ENCODE results near the gene YIPF6. TPM values are rescaled to one million over a fixed set of nuclear protein-coding genes. Genes with fewer than 3 reads are reported as not detected.

Gene YIPF6
- total RNA-seq, 1 experiment from 2014 or later = 43.3 TPM

DNA sequence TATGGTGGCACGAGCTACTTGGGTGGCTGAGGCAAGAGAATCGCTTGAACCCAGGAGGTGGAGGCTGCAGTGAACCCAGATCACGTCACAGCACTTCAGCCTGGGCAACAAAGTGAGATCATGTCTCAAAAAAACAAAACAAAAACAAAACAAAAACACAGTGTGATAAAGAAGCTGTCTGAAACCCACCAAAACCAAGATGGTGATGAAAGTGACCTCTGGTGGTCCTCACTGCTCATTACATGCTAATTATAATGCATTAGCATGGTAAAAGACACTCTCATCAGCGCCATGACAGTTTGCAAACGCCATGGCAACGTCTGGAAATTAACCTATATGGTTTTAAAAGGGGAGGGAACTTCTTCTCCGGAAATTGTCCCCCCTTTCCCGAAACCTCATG, 36.2 kb upstream of the YIPF6 start (continued):
- TF ChIP-seq POLR2AphosphoS5 (IDR thresholded peaks at IDR 0.05; ENCODE audit: low read depth, low read length) = no peak

DNA sequence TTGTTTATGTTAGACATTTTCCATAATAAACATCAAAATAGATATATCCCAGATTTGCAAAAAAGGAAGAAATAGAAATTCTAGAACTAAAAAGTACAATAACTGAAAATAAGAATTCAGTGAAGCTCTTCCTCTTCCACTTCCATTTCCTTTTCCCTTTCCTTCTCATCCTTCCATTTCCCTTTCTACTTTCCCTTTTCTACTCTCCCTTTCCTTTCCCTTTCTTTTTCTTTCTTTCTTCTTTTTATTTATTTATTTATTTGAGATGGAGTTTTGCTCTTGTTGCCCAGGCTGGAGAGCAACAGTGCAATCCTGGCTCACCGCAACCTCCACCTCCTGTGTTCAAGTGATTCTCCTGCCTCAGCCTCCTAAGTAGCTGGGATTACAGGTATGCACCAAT, 35.0 kb upstream of the YIPF6 start:
- no peak overlapping the region for H3K27ac ChIP-seq (ENCODE audit: low read depth, low read length)
- no peaks in the 10 kb centered on the region for H3K27me3 ChIP-seq (ENCODE audit: insufficient read depth, low read length)
- no peaks in the 10 kb centered on the region for H3K36me3 ChIP-seq (ENCODE audit: control insufficient read depth in 1 of 2, insufficient read depth in 2 of 2, low read length in 2 of 2)
- peaks cover 0 to 8% of the 10 kb centered on the region in 2 experiments; a peak in 2 of 4 replicates for H3K4me1 ChIP-seq (ENCODE audit: control insufficient read depth in 1 of 2, insufficient read depth in 2 of 2, low read length in 2 of 2)
- no peak overlapping the region for H3K9ac ChIP-seq (ENCODE audit: low read length)
- H2AFZ ChIP-seq (ENCODE audit: low read depth, low read length, poor library complexity, severe bottlenecking) = no peak overlapping the region
- TF ChIP-seq CBX3 (IDR thresholded peaks at IDR 0.05; ENCODE audit: low read depth) (no peak), EZH2 (IDR thresholded peaks at IDR 0.05) (no peak), SRF (IDR thresholded peaks at IDR 0.05; ENCODE audit: low read depth) (no peak), YY1 (IDR thresholded peaks at IDR 0.05; ENCODE audit: extremely low read depth, insufficient replicate concordance, low read depth, low read length) (no peak), ZFX (IDR thresholded peaks at IDR 0.05) (no peak)
- TF ChIP-seq, protein P1, sequence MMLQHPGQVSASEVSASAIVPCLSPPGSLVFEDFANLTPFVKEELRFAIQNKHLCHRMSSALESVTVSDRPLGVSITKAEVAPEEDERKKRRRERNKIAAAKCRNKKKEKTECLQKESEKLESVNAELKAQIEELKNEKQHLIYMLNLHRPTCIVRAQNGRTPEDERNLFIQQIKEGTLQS (IDR thresholded peaks at IDR 0.05) = no peak
- TF ChIP-seq, protein P2, sequence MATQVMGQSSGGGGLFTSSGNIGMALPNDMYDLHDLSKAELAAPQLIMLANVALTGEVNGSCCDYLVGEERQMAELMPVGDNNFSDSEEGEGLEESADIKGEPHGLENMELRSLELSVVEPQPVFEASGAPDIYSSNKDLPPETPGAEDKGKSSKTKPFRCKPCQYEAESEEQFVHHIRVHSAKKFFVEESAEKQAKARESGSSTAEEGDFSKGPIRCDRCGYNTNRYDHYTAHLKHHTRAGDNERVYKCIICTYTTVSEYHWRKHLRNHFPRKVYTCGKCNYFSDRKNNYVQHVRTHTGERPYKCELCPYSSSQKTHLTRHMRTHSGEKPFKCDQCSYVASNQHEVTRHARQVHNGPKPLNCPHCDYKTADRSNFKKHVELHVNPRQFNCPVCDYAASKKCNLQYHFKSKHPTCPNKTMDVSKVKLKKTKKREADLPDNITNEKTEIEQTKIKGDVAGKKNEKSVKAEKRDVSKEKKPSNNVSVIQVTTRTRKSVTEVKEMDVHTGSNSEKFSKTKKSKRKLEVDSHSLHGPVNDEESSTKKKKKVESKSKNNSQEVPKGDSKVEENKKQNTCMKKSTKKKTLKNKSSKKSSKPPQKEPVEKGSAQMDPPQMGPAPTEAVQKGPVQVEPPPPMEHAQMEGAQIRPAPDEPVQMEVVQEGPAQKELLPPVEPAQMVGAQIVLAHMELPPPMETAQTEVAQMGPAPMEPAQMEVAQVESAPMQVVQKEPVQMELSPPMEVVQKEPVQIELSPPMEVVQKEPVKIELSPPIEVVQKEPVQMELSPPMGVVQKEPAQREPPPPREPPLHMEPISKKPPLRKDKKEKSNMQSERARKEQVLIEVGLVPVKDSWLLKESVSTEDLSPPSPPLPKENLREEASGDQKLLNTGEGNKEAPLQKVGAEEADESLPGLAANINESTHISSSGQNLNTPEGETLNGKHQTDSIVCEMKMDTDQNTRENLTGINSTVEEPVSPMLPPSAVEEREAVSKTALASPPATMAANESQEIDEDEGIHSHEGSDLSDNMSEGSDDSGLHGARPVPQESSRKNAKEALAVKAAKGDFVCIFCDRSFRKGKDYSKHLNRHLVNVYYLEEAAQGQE (IDR thresholded peaks at IDR 0.05; ENCODE audit: low read depth) = no peak
- H3K79me2 ChIP-seq (ENCODE audit: insufficient read depth, low read length) = no peaks in the 10 kb centered on the region
- ChIA-PET POLR2A (no interaction called here), RAD21 (ENCODE audit: low non-redundant PET in 1 of 2, low total read pairs in 2 of 2, uncharacterized antibody in 2 of 2, unreplicated experiment in 2 of 2) (no interaction called here), CTCF (no interaction called here)
- no peak overlapping the region for H3K4me3 ChIP-seq (replicated peaks in 1 of 2; ENCODE audit: low read depth in 1 of 2, low read length in 2 of 2)
- no peaks in the 10 kb centered on the region for H3K9me3 ChIP-seq (ENCODE audit: control insufficient read depth in 1 of 2, insufficient read depth in 1 of 2, low read depth in 1 of 2, low read length in 2 of 2)
- H4K20me1 ChIP-seq (ENCODE audit: insufficient read depth) = no peaks in the 10 kb centered on the region
- no peaks in the 10 kb centered on the region for H3K9me2 ChIP-seq (ENCODE audit: insufficient read depth)
- DNase-seq (ENCODE audit: low read depth, low spot score) = no peak
- BruUV-seq (replicated peaks) = no TSS peak
- ATAC-seq = no peak
- H3K4me2 ChIP-seq (ENCODE audit: low read length) = no peak overlapping the region
- intact Hi-C loops (cut with micrococcal nuclease) = loop anchor here (5.0 kb wide), 1 partner anchor 267 kb away; no protein-coding TSS in a partner anchor
